ENCODE measurements around the gene EMD. TPM values are rescaled to one million over a fixed set of nuclear protein-coding genes. Genes with fewer than 3 reads are reported as not detected.
A peak's percentile ranks its signal among the peaks of the same experiment; 100 is the strongest.

Gene EMD
- total and polyA plus RNA-seq, 2 of the 13 experiments (the other 11 are each of a cell fraction or from before 2014, with no cell fraction given), result 14.5 to 14.9 TPM

GRCh38 chrX:154379569-154379951 lies 465 bp downstream of the EMD start (continued):
- TF ChIP-seq CSRNP2 (CRISPR knock-in tag; conservative IDR thresholded peaks at IDR 0.05; ENCODE audit: low read depth) (0 out of 2 replicates have a peak, but pooled peaks have one; percentile 10), REST (IDR thresholded peaks at IDR 0.05; ENCODE audit: borderline replicate concordance in 1 of 2, low read depth in 1 of 2, low read length in 2 of 2) (no peak), HNRNPK (IDR thresholded peaks at IDR 0.05; ENCODE audit: low read depth, low read length, poor library complexity, severe bottlenecking) (no peak), ZNF318 (CRISPR knock-in tag; IDR thresholded peaks at IDR 0.05) (no peak), ZKSCAN5 (CRISPR knock-in tag; IDR thresholded peaks at IDR 0.05) (no peak), ZBED4 (CRISPR knock-in tag; IDR thresholded peaks at IDR 0.05; ENCODE audit: borderline replicate concordance) (no peak), THRA (CRISPR knock-in tag; IDR thresholded peaks at IDR 0.05; ENCODE audit: borderline replicate concordance) (no peak), NAIF1 (CRISPR knock-in tag; IDR thresholded peaks at IDR 0.05; ENCODE audit: borderline replicate concordance) (no peak), ZNF484 (CRISPR knock-in tag; IDR thresholded peaks at IDR 0.05; ENCODE audit: borderline replicate concordance, low read depth) (no peak)
